GM12892 (cell line): ENCODE measurements around the gene BRCA1.

ENCODE experiments used
- POLR2A ChIP-seq: IDR thresholded peaks from 2 replicates; pipeline ENCODE4 v1.6.1; 2011; ENCODE audit warnings: low read depth, low read length, control low read depth
- POLR2AphosphoS5 ChIP-seq: IDR thresholded peaks from 2 replicates; pipeline ENCODE4 v1.6.1; 2011; ENCODE audit warnings: low read depth, low read length, control low read depth

GRCh38 chr17:43024407-43025289 is 100.5 kb downstream of the BRCA1 start, which contains the start of gene RND2:
- no peak for TF ChIP-seq POLR2A
- no peak for TF ChIP-seq POLR2AphosphoS5
